Uterus (tissue), 4 donors: Measurements from ENCODE around the gene CLDN9. TPM values are rescaled to one million over a fixed set of nuclear protein-coding genes. Genes with fewer than 3 reads are reported as not detected.

ENCODE experiments used
- DNase-seq, 2 donors: peaks; one replicate each; pipeline ENCODE4 v3.0.0-alpha.2; 2019 to 2020
- H3K27ac ChIP-seq, 2 donors: fragments of 200-600 bp; sonication (generic); 1 replicate in 1 of 2; 2 replicates in 1 of 2; pipeline ENCODE4 v1.5.1; 2016 to 2018
- H3K27me3 ChIP-seq, 2 donors: fragments of 200-600 bp; sonication (generic); one replicate each; pipeline ENCODE4 v1.5.1; 2018 to 2019; ENCODE audit warnings: control low read depth in 1 of 2
- H3K36me3 ChIP-seq, 2 donors: fragments of 200-600 bp; sonication (generic); one replicate each; pipeline ENCODE4 v1.5.1; 2019; ENCODE audit warnings: control low read depth in 1 of 2
- H3K4me1 ChIP-seq, 2 donors: fragments of 200-600 bp; sonication (generic); one replicate each; pipeline ENCODE4 v1.5.1; 2018 to 2019; ENCODE audit warnings: control low read depth in 1 of 2
- H3K4me3 ChIP-seq, 2 donors: fragments of 200-600 bp; sonication (generic); 1 replicate in 1 of 2; 2 replicates in 1 of 2; pipeline ENCODE4 v1.5.1; 2018 to 2019; ENCODE audit warnings: mild to moderate bottlenecking in 1 of 2
- H3K9me3 ChIP-seq, 2 donors: fragments of 200-600 bp; sonication (generic); one replicate each; pipeline ENCODE4 v1.5.1; 2019; ENCODE audit warnings: control low read depth in 1 of 2
- POLR2A ChIP-seq, 2 donors: fragments of 450-650 bp; IDR thresholded peaks; one replicate each; pipeline ENCODE4 v1.6.1; 2016; ENCODE audit warnings: antibody characterized with exemption in 2 of 2, mild to moderate bottlenecking in 1 of 2, moderate library complexity in 1 of 2
- intact Hi-C: fragments of 100-400 bp; cut with DNase I; formaldehyde crosslinking; loops from one replicate; pipeline ENCODE4 v1.15.1; 2023; ENCODE audit warnings: low total_unique reads
- total RNA-seq, 4 donors: library from RNA; depleted of rRNA in 3 of 4; stranded (reverse); fragments of >200 nt in 3 of 4; gene quantifications; one replicate each; pipeline versions ENCODE4 v1.1.0 to v1.2.4, GENCODE V29; 2014 to 2023
- TF ChIP-seq, protein P1 (sequence below), 4 experiments: fragments of 200-600 bp in 2 of 4; fragments of 450-650 bp in 2 of 4; sonication (generic) in 2 of 4; IDR thresholded peaks; one replicate each; pipeline ENCODE4 v1.5.1; 2016 to 2019; ENCODE audit warnings: antibody characterized with exemption in 4 of 4, mild to moderate bottlenecking in 2 of 4, moderate library complexity in 1 of 4
- donor health status: DM: yes; HTN: yes; CAD: no.

The CLDN9 gene
- total RNA-seq, 4 donors from 2014 or later, result 0.21 to 1.8 TPM; not detected in 2

DNA sequence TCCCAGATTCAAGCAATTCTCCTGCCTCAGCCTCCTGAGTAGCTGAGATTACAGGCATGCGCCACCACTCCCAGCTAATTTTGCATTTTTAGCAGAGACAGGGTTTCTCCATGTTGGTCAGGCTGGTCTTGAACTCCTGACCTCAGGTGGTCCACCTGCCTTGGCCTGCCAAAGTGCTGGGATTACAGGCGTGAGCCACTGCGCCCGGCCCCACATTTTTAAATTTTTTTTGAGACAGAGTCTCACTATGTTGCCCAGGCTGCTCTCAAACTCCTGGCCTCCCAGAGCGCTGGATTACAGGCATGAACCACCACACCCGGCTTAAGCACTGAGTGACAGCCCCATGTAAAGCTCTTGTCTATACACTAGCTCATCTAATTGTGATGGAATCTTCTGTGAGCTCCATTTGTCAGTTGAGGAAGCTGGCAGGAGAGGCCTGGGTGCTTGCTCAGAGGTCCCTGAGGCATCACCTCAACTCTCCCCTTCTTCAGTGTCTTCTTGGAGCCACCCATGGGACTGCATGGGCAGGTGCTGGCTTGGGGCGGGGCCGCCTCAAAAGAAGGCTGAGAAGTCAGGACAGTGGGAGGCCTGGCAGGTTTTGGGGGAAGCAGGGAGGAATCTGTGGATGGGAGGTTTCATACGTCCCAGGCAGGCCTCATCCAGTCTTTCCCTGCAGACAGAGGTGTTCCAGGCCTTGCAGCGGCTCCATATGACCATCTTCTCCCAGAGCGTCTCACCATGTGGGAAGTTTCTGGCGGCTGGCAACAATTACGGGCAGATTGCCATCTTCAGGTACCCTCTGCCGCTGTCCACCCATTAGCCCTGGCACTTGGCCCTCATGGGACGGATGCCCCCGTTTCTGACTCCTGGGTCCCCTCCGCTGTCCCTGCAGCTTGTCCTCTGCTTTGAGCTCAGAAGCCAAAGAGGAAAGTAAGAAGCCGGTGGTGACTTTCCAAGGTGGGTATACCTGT lies 12.6 kb downstream of the CLDN9 start:
- no peak overlapping the region for H3K4me3 ChIP-seq
- TF ChIP-seq, protein P1, sequence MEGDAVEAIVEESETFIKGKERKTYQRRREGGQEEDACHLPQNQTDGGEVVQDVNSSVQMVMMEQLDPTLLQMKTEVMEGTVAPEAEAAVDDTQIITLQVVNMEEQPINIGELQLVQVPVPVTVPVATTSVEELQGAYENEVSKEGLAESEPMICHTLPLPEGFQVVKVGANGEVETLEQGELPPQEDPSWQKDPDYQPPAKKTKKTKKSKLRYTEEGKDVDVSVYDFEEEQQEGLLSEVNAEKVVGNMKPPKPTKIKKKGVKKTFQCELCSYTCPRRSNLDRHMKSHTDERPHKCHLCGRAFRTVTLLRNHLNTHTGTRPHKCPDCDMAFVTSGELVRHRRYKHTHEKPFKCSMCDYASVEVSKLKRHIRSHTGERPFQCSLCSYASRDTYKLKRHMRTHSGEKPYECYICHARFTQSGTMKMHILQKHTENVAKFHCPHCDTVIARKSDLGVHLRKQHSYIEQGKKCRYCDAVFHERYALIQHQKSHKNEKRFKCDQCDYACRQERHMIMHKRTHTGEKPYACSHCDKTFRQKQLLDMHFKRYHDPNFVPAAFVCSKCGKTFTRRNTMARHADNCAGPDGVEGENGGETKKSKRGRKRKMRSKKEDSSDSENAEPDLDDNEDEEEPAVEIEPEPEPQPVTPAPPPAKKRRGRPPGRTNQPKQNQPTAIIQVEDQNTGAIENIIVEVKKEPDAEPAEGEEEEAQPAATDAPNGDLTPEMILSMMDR (IDR thresholded peaks at IDR 0.05), result no peak
- no peak for TF ChIP-seq POLR2A (IDR thresholded peaks at IDR 0.05)
- H3K9me3 ChIP-seq, result no peaks in the 10 kb centered on the region
- DNase-seq, result no peak
- no peaks in the 10 kb centered on the region for H3K36me3 ChIP-seq
- no peak overlapping the region for H3K27ac ChIP-seq
- intact Hi-C loops, result no loop called here
- H3K4me1 ChIP-seq, result peaks cover 0 to 28% of the 10 kb centered on the region in 2 donors
- H3K27me3 ChIP-seq, result peaks cover 2 to 5% of the 10 kb centered on the region in 2 donors

DNA sequence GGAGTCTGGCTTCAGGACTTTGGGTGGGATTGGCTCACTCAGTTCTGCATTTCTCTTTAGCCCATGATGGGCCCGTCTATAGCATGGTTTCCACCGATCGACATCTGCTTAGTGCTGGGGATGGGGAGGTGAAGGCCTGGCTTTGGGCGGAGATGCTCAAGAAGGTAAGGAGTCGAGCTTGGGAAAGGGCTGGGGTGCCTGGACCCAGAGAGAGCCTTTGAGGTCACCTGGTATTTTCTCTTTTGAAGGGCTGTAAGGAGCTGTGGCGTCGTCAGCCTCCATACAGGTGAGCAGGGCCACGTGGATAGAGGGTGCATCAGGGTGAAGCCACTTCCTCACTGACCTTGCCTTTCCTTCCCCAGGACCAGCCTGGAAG lies 13.3 kb downstream of the CLDN9 start:
- H3K4me3 ChIP-seq, result no peak overlapping the region
- H3K4me1 ChIP-seq, result peaks cover 0 to 28% of the 10 kb centered on the region in 2 donors
- intact Hi-C loops, result no loop called here

DNA sequence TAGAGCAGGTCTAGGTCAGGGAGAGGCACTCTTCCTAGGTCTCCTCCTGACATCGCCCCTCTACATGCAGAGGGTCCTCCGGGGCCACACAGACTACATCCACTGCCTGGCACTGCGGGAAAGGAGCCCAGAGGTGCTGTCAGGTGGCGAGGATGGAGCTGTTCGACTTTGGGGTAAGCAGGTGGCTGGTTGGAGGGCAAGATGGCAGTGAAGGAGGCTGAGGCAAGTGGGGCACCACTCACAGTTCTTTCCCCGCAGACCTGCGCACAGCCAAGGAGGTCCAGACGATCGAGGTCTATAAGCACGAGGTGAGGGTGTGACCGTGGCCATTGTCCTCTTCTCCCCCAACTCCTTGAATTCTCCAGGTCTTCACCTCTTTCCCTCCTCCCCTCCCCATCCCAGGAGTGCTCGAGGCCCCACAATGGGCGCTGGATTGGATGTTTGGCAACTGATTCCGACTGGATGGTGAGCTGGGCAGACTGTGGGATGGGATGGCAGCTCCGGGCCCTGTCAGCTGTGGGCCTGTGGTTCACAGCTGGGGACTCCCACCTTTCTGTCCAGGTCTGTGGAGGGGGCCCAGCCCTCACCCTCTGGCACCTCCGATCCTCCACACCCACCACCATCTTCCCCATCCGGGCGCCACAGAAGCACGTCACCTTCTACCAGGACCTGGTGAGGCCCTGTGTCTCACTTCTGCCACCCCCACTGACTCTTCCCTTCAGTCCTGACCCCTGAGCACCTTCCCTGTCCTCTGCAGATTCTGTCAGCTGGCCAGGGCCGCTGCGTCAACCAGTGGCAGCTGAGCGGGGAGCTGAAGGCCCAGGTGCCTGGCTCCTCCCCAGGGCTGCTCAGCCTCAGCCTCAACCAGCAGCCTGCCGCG lies 14.1 kb downstream of the CLDN9 start:
- H3K9me3 ChIP-seq, result no peaks in the 10 kb centered on the region
- no peaks in the 10 kb centered on the region for H3K36me3 ChIP-seq
- no peak overlapping the region for H3K4me3 ChIP-seq
- H3K27me3 ChIP-seq, result peaks cover 5 to 12% of the 10 kb centered on the region in 2 donors
- no peak for DNase-seq
- peaks cover 0 to 26% of the 10 kb centered on the region in 2 donors for H3K4me1 ChIP-seq
- TF ChIP-seq, protein P1 (IDR thresholded peaks at IDR 0.05), result no peak
- TF ChIP-seq POLR2A (IDR thresholded peaks at IDR 0.05), result no peak
- intact Hi-C loops, result no loop called here
- no peak overlapping the region for H3K27ac ChIP-seq

More for the DNA sequence above, 13.3 kb downstream of the CLDN9 start:
- Histone ChIP-seq H3K36me3 (no peaks in the 10 kb centered on the region), H3K27ac (no peak overlapping the region), H3K9me3 (no peaks in the 10 kb centered on the region), H3K27me3 (peaks cover 5 to 8% of the 10 kb centered on the region in 2 donors)
- TF ChIP-seq POLR2A (IDR thresholded peaks at IDR 0.05), result no peak
- TF ChIP-seq, protein P1 (IDR thresholded peaks at IDR 0.05), result no peak
- DNase-seq, result no peak

DNA sequence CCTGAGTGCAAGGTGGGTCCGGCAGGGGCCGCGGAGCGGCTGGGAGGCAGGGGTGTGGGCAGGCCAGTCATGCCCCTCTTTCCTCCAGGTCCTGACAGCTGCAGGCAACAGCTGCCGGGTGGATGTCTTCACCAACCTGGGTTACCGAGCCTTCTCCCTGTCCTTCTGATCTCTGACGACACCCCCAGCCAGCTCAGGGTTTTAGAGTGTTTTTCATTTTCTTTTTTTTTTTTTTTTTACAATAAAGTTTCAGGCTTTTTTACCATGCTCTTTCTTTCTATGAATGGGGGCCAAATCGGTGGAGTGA lies 14.7 kb downstream of the CLDN9 start:
- no peak for TF ChIP-seq POLR2A (IDR thresholded peaks at IDR 0.05)
- TF ChIP-seq, protein P1 (IDR thresholded peaks at IDR 0.05), result no peak
- DNase-seq, result no peak
- intact Hi-C loops, result no loop called here
- Histone ChIP-seq H3K27me3 (peaks cover 5 to 12% of the 10 kb centered on the region in 2 donors), H3K27ac (no peak overlapping the region), H3K9me3 (no peaks in the 10 kb centered on the region), H3K4me1 (peaks cover 0 to 23% of the 10 kb centered on the region in 2 donors), H3K4me3 (no peak overlapping the region), H3K36me3 (no peaks in the 10 kb centered on the region)
